GM12864 (cell line): Measurements from ENCODE around the gene AKR1A1.
A peak's percentile ranks its signal among the peaks of the same experiment; 100 is the strongest.
"Not testable (repeated sequence)": the region's sequence is repeated elsewhere in the genome, so short reads cannot be mapped to it uniquely, and the experiment has no call there.

Experiments
- DNase-seq: peaks from one replicate; pipeline ENCODE4 v3.0.0-alpha.2; 2011; ENCODE audit warnings: low read depth
- H3K4me3 ChIP-seq: 2 replicates; pipeline ENCODE4 v1.5.1; 2011; ENCODE audit warnings: mild to moderate bottlenecking, low read depth, low read length, control low read depth
- TF ChIP-seq, protein P1 (sequence below): IDR thresholded peaks from 2 replicates; pipeline ENCODE4 v1.5.1; 2011; ENCODE audit warnings: low read depth, mild to moderate bottlenecking, moderate library complexity, low read length, control low read depth, inconsistent platforms; ENCODE audit errors: missing control alignments

Gene AKR1A1

GRCh38 chr1:45585496-45586075, 35.0 kb downstream of the AKR1A1 start:
- TF ChIP-seq, protein P1, sequence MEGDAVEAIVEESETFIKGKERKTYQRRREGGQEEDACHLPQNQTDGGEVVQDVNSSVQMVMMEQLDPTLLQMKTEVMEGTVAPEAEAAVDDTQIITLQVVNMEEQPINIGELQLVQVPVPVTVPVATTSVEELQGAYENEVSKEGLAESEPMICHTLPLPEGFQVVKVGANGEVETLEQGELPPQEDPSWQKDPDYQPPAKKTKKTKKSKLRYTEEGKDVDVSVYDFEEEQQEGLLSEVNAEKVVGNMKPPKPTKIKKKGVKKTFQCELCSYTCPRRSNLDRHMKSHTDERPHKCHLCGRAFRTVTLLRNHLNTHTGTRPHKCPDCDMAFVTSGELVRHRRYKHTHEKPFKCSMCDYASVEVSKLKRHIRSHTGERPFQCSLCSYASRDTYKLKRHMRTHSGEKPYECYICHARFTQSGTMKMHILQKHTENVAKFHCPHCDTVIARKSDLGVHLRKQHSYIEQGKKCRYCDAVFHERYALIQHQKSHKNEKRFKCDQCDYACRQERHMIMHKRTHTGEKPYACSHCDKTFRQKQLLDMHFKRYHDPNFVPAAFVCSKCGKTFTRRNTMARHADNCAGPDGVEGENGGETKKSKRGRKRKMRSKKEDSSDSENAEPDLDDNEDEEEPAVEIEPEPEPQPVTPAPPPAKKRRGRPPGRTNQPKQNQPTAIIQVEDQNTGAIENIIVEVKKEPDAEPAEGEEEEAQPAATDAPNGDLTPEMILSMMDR = no peak
- no peak for DNase-seq
- H3K4me3 ChIP-seq = peak overlapping the region; percentile 84

GRCh38 chr1:45586769-45587168, 36.1 kb downstream of the AKR1A1 start:
- TF ChIP-seq, protein P1 = no peak
- no peak for DNase-seq
- H3K4me3 ChIP-seq = peak overlapping the region; percentile 18; the same call in 1 of the 2 replicates

- TF ChIP-seq, protein P1 = no peak
- no peak for DNase-seq
- no peak overlapping the region for H3K4me3 ChIP-seq
Observed at GRCh38 chr1:45589861-45590260, 39.2 kb downstream of the AKR1A1 start.

GRCh38 chr1:45594412-45594811, 43.8 kb downstream of the AKR1A1 start:
- no peak for DNase-seq
- TF ChIP-seq, protein P1 = no peak
- no peak overlapping the region for H3K4me3 ChIP-seq

- DNase-seq, H3K4me3 ChIP-seq: not testable (repeated sequence)
Observed at GRCh38 chr1:45596765-45597164, 46.1 kb downstream of the AKR1A1 start.

- TF ChIP-seq, protein P1 = no peak
- DNase-seq = no peak
Observed at GRCh38 chr1:45604239-45604638, 53.6 kb downstream of the AKR1A1 start.

GRCh38 chr1:45607404-45608074, 56.9 kb downstream of the AKR1A1 start:
- DNase-seq = no peak
- TF ChIP-seq, protein P1 = no peak
- H3K4me3 ChIP-seq = no peak overlapping the region

More at GRCh38 chr1:45604239-45604638, 53.6 kb downstream of the AKR1A1 start:
- H3K4me3 ChIP-seq = no peak overlapping the region
